Neural progenitor cell (in vitro differentiated cells): ENCODE results near the gene POTEH.
"Not testable (repeated sequence)": the region's sequence is repeated elsewhere in the genome, so short reads cannot be mapped to it uniquely, and the experiment has no call there.

ENCODE experiments used
- CTCF ChIP-seq: fragments of 200-600 bp; sonication (generic); IDR thresholded peaks from 2 replicates; pipeline ENCODE4 v1.5.1; 2017; ENCODE audit warnings: antibody characterized with exemption, mild to moderate bottlenecking
- EZH2phosphoT487 ChIP-seq: fragments of 200-600 bp; sonication (generic); IDR thresholded peaks from 2 replicates; pipeline ENCODE4 v1.6.1; 2017; ENCODE audit warnings: antibody characterized with exemption

GRCh38 chr22:15688090-15688489, 1.7 kb upstream of the POTEH start:
- not testable (repeated sequence) for TF ChIP-seq CTCF, EZH2phosphoT487
